A204.1 (cell line): ENCODE data around the gene MRPL58.
A peak's percentile ranks its signal among the peaks of the same experiment; 100 is the strongest.
"Not testable (repeated sequence)": the region's sequence is repeated elsewhere in the genome, so short reads cannot be mapped to it uniquely, and the experiment has no call there.

ENCODE experiments used
- FAIRE-seq: peaks from 2 replicates; lab custom pipeline; 2012; peaks lifted over from hg19 to GRCh38; lab: Jason Lieb, UNC

The MRPL58 gene

DNA sequence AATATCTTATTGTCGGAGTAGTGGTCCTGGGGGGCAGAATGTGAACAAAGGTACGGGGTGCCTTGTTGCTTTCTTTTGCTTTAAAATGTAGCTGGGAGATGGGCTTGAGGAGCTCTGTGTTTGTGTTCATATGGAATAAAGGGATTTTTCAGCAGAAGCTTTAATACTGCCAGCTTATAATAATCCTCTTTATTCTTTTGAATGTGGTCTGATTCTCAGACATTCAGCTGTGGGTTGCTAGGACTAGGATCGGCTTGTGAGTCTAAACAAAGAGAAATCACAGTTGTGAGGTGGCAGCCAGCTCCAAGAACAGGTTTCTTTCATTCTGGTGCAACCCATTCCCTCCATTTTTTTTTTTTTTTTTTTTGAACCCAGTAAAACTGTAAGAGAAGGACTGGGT, 7.2 kb downstream of the MRPL58 start:
- FAIRE-seq, result no peak

- no peak for FAIRE-seq
Measured at GRCh38 chr17:75020331-75021110, 8.1 kb downstream of the MRPL58 start.

GRCh38 chr17:75024686-75025397, 12.4 kb downstream of the MRPL58 start:
- no peak for FAIRE-seq

- FAIRE-seq, result not testable (repeated sequence)
Measured at GRCh38 chr17:75025398-75025734, 12.9 kb downstream of the MRPL58 start.

DNA sequence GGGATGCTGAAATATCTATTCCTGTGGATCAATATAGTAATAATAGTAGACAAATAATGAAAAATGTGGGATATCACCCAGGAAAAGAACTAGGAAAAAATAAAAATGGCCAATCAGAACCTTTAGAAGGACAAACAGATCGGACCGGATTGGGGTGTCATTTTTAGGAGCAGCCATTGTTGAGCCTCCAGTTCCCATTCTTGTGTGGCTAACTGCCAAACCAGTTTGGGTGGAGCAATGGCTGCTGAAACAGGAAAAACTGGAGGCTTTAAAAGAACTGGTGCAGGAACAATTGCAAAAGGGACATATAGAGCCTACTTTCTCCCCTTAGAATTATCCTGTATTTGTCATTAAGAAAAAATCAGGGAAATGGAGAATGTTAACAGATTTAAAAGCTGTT, 14.2 kb downstream of the MRPL58 start:
- FAIRE-seq, result not testable (repeated sequence)

- FAIRE-seq, result no peak
Measured at GRCh38 chr17:75030161-75030560, 17.7 kb downstream of the MRPL58 start.

GRCh38 chr17:75031972-75032719, 19.7 kb downstream of the MRPL58 start:
- no peak for FAIRE-seq

- no peak for FAIRE-seq
Measured at GRCh38 chr17:75032720-75033280, 20.3 kb downstream of the MRPL58 start.

- no peak for FAIRE-seq
Measured at GRCh38 chr17:75033346-75034235, 21.1 kb downstream of the MRPL58 start.

- no peak for FAIRE-seq
Measured at GRCh38 chr17:75034236-75034908, 21.9 kb downstream of the MRPL58 start.

- no peak for FAIRE-seq
Measured at GRCh38 chr17:75036643-75037268, 24.3 kb downstream of the MRPL58 start.

GRCh38 chr17:75039238-75039637, 26.8 kb downstream of the MRPL58 start:
- FAIRE-seq, result no peak

DNA sequence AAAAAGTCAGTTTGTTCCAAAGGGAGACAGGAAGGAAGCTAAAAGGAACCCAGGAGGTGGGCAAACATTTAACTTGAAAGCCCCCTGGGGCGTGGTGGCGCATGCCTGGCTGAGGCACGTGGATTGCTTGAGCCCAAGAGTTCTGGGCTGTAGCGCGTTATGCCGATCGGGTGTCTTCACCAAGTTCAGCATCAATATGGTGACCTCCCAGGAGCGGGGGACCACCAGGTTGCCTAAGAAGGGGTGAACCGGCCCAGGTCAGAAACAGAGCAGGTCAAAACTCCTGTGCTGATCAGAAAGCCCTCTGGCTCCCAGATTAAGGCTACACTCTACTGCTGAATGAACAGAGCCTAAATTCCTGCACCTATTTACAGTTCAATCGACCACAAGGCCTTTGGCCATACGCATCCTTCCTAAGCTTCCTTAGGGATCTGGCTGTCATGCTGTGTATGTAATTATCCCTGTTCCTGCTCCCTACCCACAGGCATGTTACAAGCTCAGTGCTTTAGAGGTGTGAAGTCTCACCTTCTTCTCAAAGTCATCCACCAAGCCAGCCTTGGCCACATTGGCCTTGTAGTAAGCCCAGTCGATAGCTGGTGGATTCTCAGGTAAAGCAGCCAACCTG, 29.3 kb downstream of the MRPL58 start:
- FAIRE-seq, result no peak

DNA sequence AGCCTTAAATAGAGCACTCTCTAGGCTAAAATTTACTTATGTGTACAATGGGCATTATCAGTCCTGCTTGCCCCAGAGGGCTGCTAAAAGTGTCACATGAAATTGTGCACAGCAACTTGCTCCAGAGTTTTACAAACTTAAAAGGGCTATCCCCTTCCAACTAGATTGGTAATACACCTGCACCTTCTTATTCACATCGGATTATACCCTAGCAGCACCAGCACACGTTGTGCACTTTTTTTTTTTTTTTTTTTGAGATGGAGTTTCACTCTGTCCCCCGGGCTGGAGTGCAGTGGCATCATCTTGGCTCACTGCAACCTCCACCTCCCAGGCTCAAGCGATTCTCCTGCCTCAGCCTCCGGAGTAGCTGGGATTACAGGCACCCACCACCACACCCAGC, 31.3 kb downstream of the MRPL58 start:
- not testable (repeated sequence) for FAIRE-seq

- no peak for FAIRE-seq
Measured at GRCh38 chr17:75044716-75045115, 32.2 kb downstream of the MRPL58 start.

GRCh38 chr17:75045946-75046406, 33.5 kb downstream of the MRPL58 start:
- not testable (repeated sequence) for FAIRE-seq

DNA sequence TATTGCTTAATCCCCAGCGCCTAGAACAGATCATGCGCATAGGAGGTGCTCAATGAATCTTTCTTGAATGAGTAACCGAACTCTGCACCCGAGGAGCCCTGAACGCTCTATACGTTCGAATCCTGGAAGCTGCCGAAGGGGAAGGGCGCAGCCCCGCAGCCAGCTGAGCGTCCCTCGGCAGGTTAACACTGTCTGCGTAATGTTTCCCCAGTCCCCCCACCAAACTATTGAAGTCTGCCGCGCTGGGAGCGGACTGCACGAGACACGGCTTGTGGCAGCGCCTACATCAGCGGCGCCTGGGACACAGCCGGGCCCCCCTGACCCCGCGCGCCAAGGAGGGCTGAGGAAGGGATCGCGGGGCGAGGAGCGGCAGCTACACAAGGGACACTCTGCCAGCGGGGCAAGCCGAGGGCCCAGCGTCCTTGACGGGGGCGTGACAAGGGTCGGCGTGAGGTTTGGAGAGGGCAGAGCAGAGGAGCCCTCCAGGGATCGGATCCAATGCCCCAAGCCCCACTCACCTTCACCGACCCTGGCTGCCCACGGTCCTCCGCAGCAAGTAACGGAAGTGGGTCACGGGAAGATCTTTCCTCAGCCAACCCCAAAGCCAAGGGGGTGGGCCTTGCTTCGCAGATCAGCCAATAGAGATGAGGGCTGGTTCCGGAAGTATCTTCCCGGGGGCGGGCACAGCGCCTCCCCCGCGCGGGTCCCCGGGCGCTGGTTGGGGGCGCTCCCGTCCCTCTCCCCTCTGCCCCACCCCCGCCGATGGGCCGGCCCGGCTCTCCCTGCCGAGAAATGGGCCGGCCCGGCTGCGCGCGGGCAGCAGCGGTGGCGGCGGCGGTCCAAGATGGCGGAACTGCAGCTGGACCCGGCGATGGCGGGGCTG, 34.2 kb downstream of the MRPL58 start, which contains the start of the genes ATP5PD and KCTD2:
Gene ATP5PD (minus strand): TSS at position 563 of the 883 bp plus-strand sequence. CDS start 4,319 bp downstream, outside the sequence.
Gene KCTD2 (plus strand): TSS at position 819 of the 883 bp plus-strand sequence. CDS start 26 bp downstream, at position 845.
- FAIRE-seq, result peak; percentile 75

DNA sequence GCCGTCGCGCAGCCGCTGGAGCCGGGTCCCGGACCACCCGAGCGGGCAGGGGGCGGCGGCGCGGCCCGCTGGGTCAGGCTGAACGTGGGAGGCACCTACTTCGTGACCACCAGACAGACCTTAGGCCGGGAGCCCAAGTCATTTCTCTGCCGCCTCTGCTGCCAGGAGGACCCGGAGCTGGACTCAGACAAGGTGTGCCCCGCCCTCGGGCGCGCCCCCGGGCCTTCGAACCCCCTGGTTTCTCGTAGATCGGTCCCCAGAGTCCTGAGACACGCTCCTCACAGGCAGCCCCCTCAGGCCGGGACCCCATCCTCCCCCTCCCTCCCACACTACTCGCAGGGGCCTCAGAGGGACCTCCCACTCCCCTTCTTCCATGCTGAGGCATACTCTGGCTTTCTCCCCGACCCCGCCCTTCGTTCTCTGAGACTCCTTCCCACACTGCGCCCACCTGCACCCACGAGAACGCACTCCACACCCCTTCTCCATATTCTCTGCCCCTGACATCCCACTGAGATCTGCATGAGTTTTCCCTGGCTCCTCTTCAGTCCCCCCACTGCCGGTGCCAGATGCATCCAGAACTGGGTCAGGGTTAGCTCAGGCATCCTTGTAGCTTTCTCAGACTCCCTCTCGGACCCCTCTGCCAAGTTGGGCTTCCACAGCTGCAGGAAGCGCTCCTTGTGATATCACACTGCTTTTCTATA, 35.1 kb downstream of the MRPL58 start:
- FAIRE-seq, result no peak
